Measurements from ENCODE around the gene NAV1.

The NAV1 gene

GRCh38 chr1:201551096-201551495 lies 12.2 kb downstream of the NAV1 start:
- no peak for DNase-seq (ENCODE audit: low read depth)

GRCh38 chr1:201551877-201552731 lies 13.2 kb downstream of the NAV1 start:
- no peak for DNase-seq (ENCODE audit: low read depth)

- no peak for DNase-seq (ENCODE audit: low read depth)
Observed at GRCh38 chr1:201552941-201553351, 14.0 kb downstream of the NAV1 start.

GRCh38 chr1:201553496-201554189 lies 14.7 kb downstream of the NAV1 start:
- DNase-seq (ENCODE audit: low read depth), result no peak

- DNase-seq (ENCODE audit: low read depth), result no peak
Observed at GRCh38 chr1:201554190-201554600, 15.3 kb downstream of the NAV1 start.

- DNase-seq (ENCODE audit: low read depth), result no peak
Observed at GRCh38 chr1:201554789-201555592, 16.1 kb downstream of the NAV1 start.

- no peak for DNase-seq (ENCODE audit: low read depth)
Observed at GRCh38 chr1:201555593-201555945, 16.6 kb downstream of the NAV1 start.

GRCh38 chr1:201556841-201557571 lies 18.1 kb downstream of the NAV1 start:
- DNase-seq (ENCODE audit: low read depth), result no peak

GRCh38 chr1:201557572-201557958 lies 18.6 kb downstream of the NAV1 start:
- DNase-seq (ENCODE audit: low read depth), result no peak

GRCh38 chr1:201559679-201560162 lies 20.8 kb downstream of the NAV1 start:
- peak; percentile 40 for DNase-seq (ENCODE audit: low read depth)

- DNase-seq (ENCODE audit: low read depth), result no peak
Observed at GRCh38 chr1:201560328-201561194, 21.6 kb downstream of the NAV1 start.

GRCh38 chr1:201561195-201561564 lies 22.3 kb downstream of the NAV1 start:
- DNase-seq (ENCODE audit: low read depth), result no peak

GRCh38 chr1:201561601-201562000 lies 22.7 kb downstream of the NAV1 start:
- no peak for DNase-seq (ENCODE audit: low read depth)

GRCh38 chr1:201562257-201562656 lies 23.3 kb downstream of the NAV1 start:
- no peak for DNase-seq (ENCODE audit: low read depth)

GRCh38 chr1:201562659-201563405 lies 23.9 kb downstream of the NAV1 start:
- no peak for DNase-seq (ENCODE audit: low read depth)

- no peak for DNase-seq (ENCODE audit: low read depth)
Observed at GRCh38 chr1:201563406-201563780, 24.5 kb downstream of the NAV1 start.

GRCh38 chr1:201563941-201564340 lies 25.0 kb downstream of the NAV1 start:
- no peak for DNase-seq (ENCODE audit: low read depth)

GRCh38 chr1:201565024-201565730 lies 26.2 kb downstream of the NAV1 start:
- DNase-seq (ENCODE audit: low read depth), result no peak

- DNase-seq (ENCODE audit: low read depth), result no peak
Observed at GRCh38 chr1:201565771-201566528, 27.0 kb downstream of the NAV1 start.
